Measurements from ENCODE around the gene SPECC1L.

Gene SPECC1L

DNA sequence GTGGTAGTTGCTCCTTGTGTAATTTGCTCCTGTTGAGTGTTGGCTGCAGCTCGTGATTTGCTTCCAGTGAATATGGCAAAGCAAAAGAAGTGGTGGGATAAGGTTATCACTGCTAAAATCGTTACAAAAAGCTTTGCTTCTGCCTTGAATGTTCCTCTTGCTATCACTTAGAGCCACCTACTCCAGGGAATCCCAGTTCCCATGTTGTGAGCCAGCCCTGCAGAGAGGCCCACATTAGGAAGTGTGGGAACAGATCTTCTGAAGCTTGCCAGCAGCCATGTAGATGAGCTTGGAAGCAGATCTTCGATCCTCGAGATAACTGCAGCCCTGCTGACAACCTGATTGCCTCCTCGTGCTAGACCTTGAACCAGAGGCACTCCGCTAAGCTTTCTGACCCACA lies 71.0 kb downstream of the SPECC1L start:
- H3K4ac ChIP-seq (ENCODE audit: low read depth, low read length): no peak overlapping the region
- H3K27me3 ChIP-seq (ENCODE audit: insufficient read depth, low read length): no peaks in the 10 kb centered on the region
- H3K23ac ChIP-seq (ENCODE audit: low read length): no peak overlapping the region
- no peak for DNase-seq
- peaks cover 23 to 33% of the 10 kb centered on the region in 2 experiments for H3K36me3 ChIP-seq (ENCODE audit: control insufficient read depth in 1 of 2, insufficient read depth in 2 of 2, low read length in 2 of 2)
- no peak overlapping the region for H3K4me3 ChIP-seq (ENCODE audit: low read depth, low read length)
- H4K8ac ChIP-seq (ENCODE audit: low read depth, low read length): no peak overlapping the region
- H4K12ac ChIP-seq (ENCODE audit: low read depth, low read length): no peak overlapping the region
- no peak overlapping the region for H3K4me2 ChIP-seq (ENCODE audit: low read length)
- no CpG with 5 or more reads among the region's 6 CpGs for WGBS (ENCODE audit: extremely low coverage, insufficient coverage, insufficient read length)
- H3K14ac ChIP-seq (ENCODE audit: low read length): no peak overlapping the region
- H2AFZ ChIP-seq (ENCODE audit: insufficient read depth, low read length, poor library complexity): no peak overlapping the region
- H3K4me1 ChIP-seq (ENCODE audit: control insufficient read depth in 1 of 2, insufficient read depth in 2 of 2, low read length in 2 of 2): no peaks in the 10 kb centered on the region
- no peak overlapping the region for H2BK5ac ChIP-seq (ENCODE audit: low read depth, low read length, poor library complexity)
- H3K79me2 ChIP-seq (ENCODE audit: control insufficient read depth, insufficient read depth, low read length, poor library complexity): no peaks in the 10 kb centered on the region
- no peak overlapping the region for H2AK5ac ChIP-seq (ENCODE audit: low read length)
- no peak overlapping the region for H3K9ac ChIP-seq (ENCODE audit: low read length)
- H2BK120ac ChIP-seq (ENCODE audit: insufficient read depth, low read length, poor library complexity): no peak overlapping the region
- no peak overlapping the region for H3K18ac ChIP-seq (ENCODE audit: low read length)
- H3K27ac ChIP-seq (ENCODE audit: low read depth, low read length): no peak overlapping the region
- H4K91ac ChIP-seq (ENCODE audit: low read depth, low read length): no peak overlapping the region
- no peaks in the 10 kb centered on the region for H3K79me1 ChIP-seq (ENCODE audit: low read length)
- no peaks in the 10 kb centered on the region for H3K9me3 ChIP-seq (ENCODE audit: insufficient read depth, low read depth, low read length)
- no peak overlapping the region for H2BK12ac ChIP-seq (ENCODE audit: low read length)

DNA sequence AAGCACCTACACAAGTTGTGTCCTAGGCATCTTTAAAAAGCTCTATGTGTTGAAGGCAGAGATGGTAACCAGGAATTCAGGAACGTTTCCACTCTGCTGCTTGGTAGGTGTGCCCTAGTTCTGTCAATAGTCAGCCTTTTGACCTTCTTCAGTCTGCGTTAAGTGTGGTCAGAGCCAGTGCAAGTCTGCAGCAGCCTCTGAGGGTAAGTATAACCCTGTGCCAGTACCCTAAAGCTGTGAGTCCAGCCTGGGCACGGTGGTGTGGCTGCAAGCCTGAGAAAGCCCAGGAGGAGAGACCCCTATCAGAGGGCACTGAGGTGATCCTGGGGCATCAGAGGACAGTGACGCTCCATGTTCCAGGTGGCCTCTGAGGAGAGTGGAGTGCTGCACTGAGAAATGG lies 80.0 kb downstream of the SPECC1L start:
- Histone ChIP-seq H3K79me2 (ENCODE audit: control insufficient read depth, insufficient read depth, low read length, poor library complexity) (no peaks in the 10 kb centered on the region), H4K12ac (ENCODE audit: low read depth, low read length) (no peak overlapping the region), H3K9ac (ENCODE audit: low read length) (no peak overlapping the region), H4K91ac (ENCODE audit: low read depth, low read length) (no peak overlapping the region), H3K36me3 (ENCODE audit: control insufficient read depth in 1 of 2, insufficient read depth in 2 of 2, low read length in 2 of 2) (peaks cover 26 to 35% of the 10 kb centered on the region in 2 experiments), H3K14ac (ENCODE audit: low read length) (no peak overlapping the region), H3K23ac (ENCODE audit: low read length) (no peak overlapping the region), H2BK5ac (ENCODE audit: low read depth, low read length, poor library complexity) (no peak overlapping the region), H3K27me3 (ENCODE audit: insufficient read depth, low read length) (no peaks in the 10 kb centered on the region), H3K27ac (ENCODE audit: low read depth, low read length) (no peak overlapping the region), H4K8ac (ENCODE audit: low read depth, low read length) (no peak overlapping the region), H3K4ac (ENCODE audit: low read depth, low read length) (no peak overlapping the region), H3K4me3 (ENCODE audit: low read depth, low read length) (no peak overlapping the region), H2AFZ (ENCODE audit: insufficient read depth, low read length, poor library complexity) (no peak overlapping the region), H2AK5ac (ENCODE audit: low read length) (no peak overlapping the region), H3K79me1 (ENCODE audit: low read length) (no peaks in the 10 kb centered on the region), H3K9me3 (ENCODE audit: insufficient read depth, low read depth, low read length) (peaks cover 2% of the 10 kb centered on the region), H3K4me1 (ENCODE audit: control insufficient read depth in 1 of 2, insufficient read depth in 2 of 2, low read length in 2 of 2) (no peaks in the 10 kb centered on the region), H2BK12ac (ENCODE audit: low read length) (no peak overlapping the region), H3K4me2 (ENCODE audit: low read length) (no peak overlapping the region), H3K18ac (ENCODE audit: low read length) (no peak overlapping the region), H2BK120ac (ENCODE audit: insufficient read depth, low read length, poor library complexity) (no peak overlapping the region)
- DNase-seq: no peak
- no CpG with 5 or more reads among the region's 4 CpGs for WGBS (ENCODE audit: extremely low coverage, insufficient coverage, insufficient read length)

DNA sequence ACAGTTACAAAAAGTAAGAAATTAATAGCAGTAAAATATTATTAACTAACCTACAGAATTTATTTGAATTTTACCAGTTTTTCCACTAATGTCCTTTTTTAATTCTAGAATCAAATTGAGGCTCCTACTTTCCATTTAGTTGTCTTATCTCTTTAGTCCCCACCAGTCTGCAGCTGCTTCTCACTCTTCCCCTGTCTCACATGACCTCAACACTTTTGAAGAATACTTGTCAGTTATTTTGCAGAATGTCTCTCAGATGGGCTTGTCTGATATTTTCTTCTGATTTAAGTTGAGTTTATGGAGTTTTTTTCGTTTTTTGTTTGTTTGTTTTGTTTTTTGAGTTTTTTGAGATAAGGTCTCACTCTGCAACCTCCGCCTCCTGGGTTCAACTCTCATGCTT lies 82.5 kb downstream of the SPECC1L start:
- Histone ChIP-seq H3K23ac (ENCODE audit: low read length) (no peak overlapping the region), H3K36me3 (ENCODE audit: control insufficient read depth in 1 of 2, insufficient read depth in 2 of 2, low read length in 2 of 2) (peaks cover 20 to 28% of the 10 kb centered on the region in 2 experiments), H3K9ac (ENCODE audit: low read length) (no peak overlapping the region), H3K14ac (ENCODE audit: low read length) (no peak overlapping the region), H3K4ac (ENCODE audit: low read depth, low read length) (no peak overlapping the region), H3K9me3 (ENCODE audit: insufficient read depth, low read depth, low read length) (peaks cover 2% of the 10 kb centered on the region), H3K27ac (ENCODE audit: low read depth, low read length) (no peak overlapping the region), H3K4me1 (ENCODE audit: control insufficient read depth in 1 of 2, insufficient read depth in 2 of 2, low read length in 2 of 2) (peaks cover 2 to 4% of the 10 kb centered on the region in 2 experiments), H3K79me2 (ENCODE audit: control insufficient read depth, insufficient read depth, low read length, poor library complexity) (no peaks in the 10 kb centered on the region), H4K91ac (ENCODE audit: low read depth, low read length) (no peak overlapping the region), H3K79me1 (ENCODE audit: low read length) (no peaks in the 10 kb centered on the region), H4K8ac (ENCODE audit: low read depth, low read length) (no peak overlapping the region), H4K12ac (ENCODE audit: low read depth, low read length) (no peak overlapping the region), H2BK12ac (ENCODE audit: low read length) (no peak overlapping the region), H2BK120ac (ENCODE audit: insufficient read depth, low read length, poor library complexity) (no peak overlapping the region), H3K4me3 (ENCODE audit: low read depth, low read length) (no peak overlapping the region), H3K4me2 (ENCODE audit: low read length) (no peak overlapping the region), H3K27me3 (ENCODE audit: insufficient read depth, low read length) (no peaks in the 10 kb centered on the region), H3K18ac (ENCODE audit: low read length) (no peak overlapping the region), H2AK5ac (ENCODE audit: low read length) (no peak overlapping the region), H2BK5ac (ENCODE audit: low read depth, low read length, poor library complexity) (no peak overlapping the region), H2AFZ (ENCODE audit: insufficient read depth, low read length, poor library complexity) (no peak overlapping the region)
- WGBS (ENCODE audit: extremely low coverage, insufficient coverage, insufficient read length): 100% methylated on average over 1 of the region's 2 CpGs
- no peak for DNase-seq

DNA sequence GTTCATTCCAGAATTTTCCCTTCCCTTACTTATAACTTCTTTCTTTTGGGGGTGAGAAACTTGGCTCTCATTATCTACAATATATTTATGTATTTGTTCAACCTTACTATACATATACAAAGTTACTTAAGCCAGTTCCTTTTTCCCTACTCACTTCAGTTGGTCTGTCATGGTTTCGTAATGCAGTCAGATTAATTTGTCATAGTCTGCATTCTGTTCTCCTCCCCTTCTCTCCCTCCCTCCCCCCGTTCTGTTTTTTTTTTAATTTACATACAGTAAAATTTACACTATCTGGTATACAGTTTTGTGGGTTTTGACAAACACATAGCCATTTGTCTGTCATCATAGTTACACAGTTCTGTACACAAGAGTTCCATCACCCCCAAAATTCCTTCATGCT lies 84.9 kb downstream of the SPECC1L start:
- no peak overlapping the region for H4K12ac ChIP-seq (ENCODE audit: low read depth, low read length)
- no peaks in the 10 kb centered on the region for H3K79me2 ChIP-seq (ENCODE audit: control insufficient read depth, insufficient read depth, low read length, poor library complexity)
- no peak overlapping the region for H2BK5ac ChIP-seq (ENCODE audit: low read depth, low read length, poor library complexity)
- no peak overlapping the region for H4K8ac ChIP-seq (ENCODE audit: low read depth, low read length)
- no peak for DNase-seq
- peaks cover 3 to 16% of the 10 kb centered on the region in 2 experiments for H3K4me1 ChIP-seq (ENCODE audit: control insufficient read depth in 1 of 2, insufficient read depth in 2 of 2, low read length in 2 of 2)
- no peak overlapping the region for H2AFZ ChIP-seq (ENCODE audit: insufficient read depth, low read length, poor library complexity)
- no peak overlapping the region for H3K4me3 ChIP-seq (ENCODE audit: low read depth, low read length)
- no peaks in the 10 kb centered on the region for H3K27me3 ChIP-seq (ENCODE audit: insufficient read depth, low read length)
- H3K9me3 ChIP-seq (ENCODE audit: insufficient read depth, low read depth, low read length): peaks cover 2% of the 10 kb centered on the region
- H4K91ac ChIP-seq (ENCODE audit: low read depth, low read length): no peak overlapping the region
- no peak overlapping the region for H2AK5ac ChIP-seq (ENCODE audit: low read length)
- no CpG with 5 or more reads among the region's 2 CpGs for WGBS (ENCODE audit: extremely low coverage, insufficient coverage, insufficient read length)
- H3K18ac ChIP-seq (ENCODE audit: low read length): no peak overlapping the region
- no peaks in the 10 kb centered on the region for H3K79me1 ChIP-seq (ENCODE audit: low read length)
- H3K4ac ChIP-seq (ENCODE audit: low read depth, low read length): no peak overlapping the region
- peaks cover 12 to 17% of the 10 kb centered on the region in 2 experiments for H3K36me3 ChIP-seq (ENCODE audit: control insufficient read depth in 1 of 2, insufficient read depth in 2 of 2, low read length in 2 of 2)
- no peak overlapping the region for H3K14ac ChIP-seq (ENCODE audit: low read length)
- H3K4me2 ChIP-seq (ENCODE audit: low read length): no peak overlapping the region
- no peak overlapping the region for H3K9ac ChIP-seq (ENCODE audit: low read length)
- no peak overlapping the region for H2BK12ac ChIP-seq (ENCODE audit: low read length)
- H2BK120ac ChIP-seq (ENCODE audit: insufficient read depth, low read length, poor library complexity): no peak overlapping the region
- no peak overlapping the region for H3K23ac ChIP-seq (ENCODE audit: low read length)
- H3K27ac ChIP-seq (ENCODE audit: low read depth, low read length): no peak overlapping the region

All from trophoblast cell (in vitro differentiated cells and primary cell).